ENCODE data around the gene CHD6.

Gene CHD6

GRCh38 chr20:41615110-41615509 lies 3.1 kb downstream of the CHD6 start:
- H3K36me3 Mint-ChIP-seq (ENCODE audit: low read depth), result no peaks in the 10 kb centered on the region
- peaks cover 7% of the 10 kb centered on the region for H3K27me3 Mint-ChIP-seq (ENCODE audit: low read depth)
- H3K9me3 Mint-ChIP-seq, result no peaks in the 10 kb centered on the region
- H3K4me1 Mint-ChIP-seq (ENCODE audit: low read depth), result peaks cover 29% of the 10 kb centered on the region
- no peak overlapping the region for H3K4me3 Mint-ChIP-seq
- no peak overlapping the region for H3K27ac Mint-ChIP-seq

GRCh38 chr20:41613321-41613720 lies 4.9 kb downstream of the CHD6 start:
- Mint-ChIP-seq H3K27ac (no peak overlapping the region), H3K36me3 (ENCODE audit: low read depth) (no peaks in the 10 kb centered on the region), H3K4me3 (no peak overlapping the region), H3K27me3 (ENCODE audit: low read depth) (no peaks in the 10 kb centered on the region), H3K4me1 (ENCODE audit: low read depth) (peaks cover 32% of the 10 kb centered on the region), H3K9me3 (no peaks in the 10 kb centered on the region)

GRCh38 chr20:41609474-41609873 lies 8.7 kb downstream of the CHD6 start:
- no peaks in the 10 kb centered on the region for H3K9me3 Mint-ChIP-seq
- peaks cover 15% of the 10 kb centered on the region for H3K4me1 Mint-ChIP-seq (ENCODE audit: low read depth)
- H3K4me3 Mint-ChIP-seq, result no peak overlapping the region
- no peaks in the 10 kb centered on the region for H3K36me3 Mint-ChIP-seq (ENCODE audit: low read depth)
- H3K27me3 Mint-ChIP-seq (ENCODE audit: low read depth), result no peaks in the 10 kb centered on the region
- H3K27ac Mint-ChIP-seq, result no peak overlapping the region

GRCh38 chr20:41608606-41609005 lies 9.6 kb downstream of the CHD6 start:
- H3K4me3 Mint-ChIP-seq, result no peak overlapping the region
- no peaks in the 10 kb centered on the region for H3K9me3 Mint-ChIP-seq
- H3K36me3 Mint-ChIP-seq (ENCODE audit: low read depth), result no peaks in the 10 kb centered on the region
- H3K27ac Mint-ChIP-seq, result no peak overlapping the region
- H3K27me3 Mint-ChIP-seq (ENCODE audit: low read depth), result no peaks in the 10 kb centered on the region
- peaks cover 15% of the 10 kb centered on the region for H3K4me1 Mint-ChIP-seq (ENCODE audit: low read depth)

GRCh38 chr20:41607791-41608190 lies 10.4 kb downstream of the CHD6 start:
- no peak overlapping the region for H3K27ac Mint-ChIP-seq
- H3K27me3 Mint-ChIP-seq (ENCODE audit: low read depth), result no peaks in the 10 kb centered on the region
- peaks cover 13% of the 10 kb centered on the region for H3K4me1 Mint-ChIP-seq (ENCODE audit: low read depth)
- H3K36me3 Mint-ChIP-seq (ENCODE audit: low read depth), result no peaks in the 10 kb centered on the region
- H3K9me3 Mint-ChIP-seq, result no peaks in the 10 kb centered on the region
- H3K4me3 Mint-ChIP-seq, result no peak overlapping the region

- Mint-ChIP-seq H3K27ac (no peak overlapping the region), H3K27me3 (ENCODE audit: low read depth) (no peaks in the 10 kb centered on the region), H3K4me1 (ENCODE audit: low read depth) (peaks cover 8% of the 10 kb centered on the region), H3K4me3 (no peak overlapping the region), H3K36me3 (ENCODE audit: low read depth) (peaks cover 20% of the 10 kb centered on the region), H3K9me3 (peaks cover 34% of the 10 kb centered on the region)
Observed at GRCh38 chr20:41604002-41604401, 14.2 kb downstream of the CHD6 start.

GRCh38 chr20:41601742-41602141 lies 16.4 kb downstream of the CHD6 start:
- no peaks in the 10 kb centered on the region for H3K27me3 Mint-ChIP-seq (ENCODE audit: low read depth)
- H3K27ac Mint-ChIP-seq, result no peak overlapping the region
- peaks cover 55% of the 10 kb centered on the region for H3K9me3 Mint-ChIP-seq
- peaks cover 22% of the 10 kb centered on the region for H3K36me3 Mint-ChIP-seq (ENCODE audit: low read depth)
- no peaks in the 10 kb centered on the region for H3K4me1 Mint-ChIP-seq (ENCODE audit: low read depth)
- H3K4me3 Mint-ChIP-seq, result no peak overlapping the region

GRCh38 chr20:41600926-41601631 lies 17.1 kb downstream of the CHD6 start:
- no peaks in the 10 kb centered on the region for H3K4me1 Mint-ChIP-seq (ENCODE audit: low read depth)
- peaks cover 61% of the 10 kb centered on the region for H3K9me3 Mint-ChIP-seq

GRCh38 chr20:41599699-41600104 lies 18.5 kb downstream of the CHD6 start:
- Mint-ChIP-seq H3K27ac (no peak overlapping the region), H3K9me3 (peaks cover 72% of the 10 kb centered on the region), H3K27me3 (ENCODE audit: low read depth) (no peaks in the 10 kb centered on the region), H3K36me3 (ENCODE audit: low read depth) (peaks cover 34% of the 10 kb centered on the region), H3K4me1 (ENCODE audit: low read depth) (no peaks in the 10 kb centered on the region), H3K4me3 (no peak overlapping the region)

More at GRCh38 chr20:41600926-41601631, 17.1 kb downstream of the CHD6 start:
- H3K4me3 Mint-ChIP-seq, result no peak overlapping the region
- no peak overlapping the region for H3K27ac Mint-ChIP-seq
- peaks cover 28% of the 10 kb centered on the region for H3K36me3 Mint-ChIP-seq (ENCODE audit: low read depth)
- H3K27me3 Mint-ChIP-seq (ENCODE audit: low read depth), result no peaks in the 10 kb centered on the region

GRCh38 chr20:41598719-41599118 lies 19.5 kb downstream of the CHD6 start:
- H3K27ac Mint-ChIP-seq, result no peak overlapping the region
- H3K4me1 Mint-ChIP-seq (ENCODE audit: low read depth), result no peaks in the 10 kb centered on the region
- peaks cover 41% of the 10 kb centered on the region for H3K36me3 Mint-ChIP-seq (ENCODE audit: low read depth)
- no peak overlapping the region for H3K4me3 Mint-ChIP-seq
- no peaks in the 10 kb centered on the region for H3K27me3 Mint-ChIP-seq (ENCODE audit: low read depth)
- H3K9me3 Mint-ChIP-seq, result peaks cover 80% of the 10 kb centered on the region

- no peaks in the 10 kb centered on the region for H3K4me1 Mint-ChIP-seq (ENCODE audit: low read depth)
- peaks cover 29% of the 10 kb centered on the region for H3K36me3 Mint-ChIP-seq (ENCODE audit: low read depth)
- H3K9me3 Mint-ChIP-seq, result peaks cover 65% of the 10 kb centered on the region
- no peak overlapping the region for H3K4me3 Mint-ChIP-seq
- no peak overlapping the region for H3K27ac Mint-ChIP-seq
- no peaks in the 10 kb centered on the region for H3K27me3 Mint-ChIP-seq (ENCODE audit: low read depth)
Observed at GRCh38 chr20:41594514-41595322, 23.5 kb downstream of the CHD6 start.

GRCh38 chr20:41592516-41593216 lies 25.5 kb downstream of the CHD6 start:
- Mint-ChIP-seq H3K27me3 (ENCODE audit: low read depth) (no peaks in the 10 kb centered on the region), H3K9me3 (peaks cover 53% of the 10 kb centered on the region), H3K27ac (no peak overlapping the region), H3K4me3 (no peak overlapping the region), H3K4me1 (ENCODE audit: low read depth) (no peaks in the 10 kb centered on the region), H3K36me3 (ENCODE audit: low read depth) (peaks cover 30% of the 10 kb centered on the region)

- H3K4me1 Mint-ChIP-seq (ENCODE audit: low read depth), result no peaks in the 10 kb centered on the region
- peaks cover 42% of the 10 kb centered on the region for H3K9me3 Mint-ChIP-seq
- no peak overlapping the region for H3K4me3 Mint-ChIP-seq
- H3K27ac Mint-ChIP-seq, result no peak overlapping the region
- no peaks in the 10 kb centered on the region for H3K27me3 Mint-ChIP-seq (ENCODE audit: low read depth)
- peaks cover 29% of the 10 kb centered on the region for H3K36me3 Mint-ChIP-seq (ENCODE audit: low read depth)
Observed at GRCh38 chr20:41587956-41588355, 30.2 kb downstream of the CHD6 start.

- Mint-ChIP-seq H3K4me1 (ENCODE audit: low read depth) (no peaks in the 10 kb centered on the region), H3K27ac (no peak overlapping the region), H3K36me3 (ENCODE audit: low read depth) (peaks cover 29% of the 10 kb centered on the region), H3K27me3 (ENCODE audit: low read depth) (no peaks in the 10 kb centered on the region), H3K9me3 (peaks cover 42% of the 10 kb centered on the region), H3K4me3 (no peak overlapping the region)
Observed at GRCh38 chr20:41587523-41587922, 30.7 kb downstream of the CHD6 start.

- Mint-ChIP-seq H3K4me3 (no peak overlapping the region), H3K9me3 (peaks cover 42% of the 10 kb centered on the region), H3K4me1 (ENCODE audit: low read depth) (no peaks in the 10 kb centered on the region), H3K27me3 (ENCODE audit: low read depth) (no peaks in the 10 kb centered on the region), H3K36me3 (ENCODE audit: low read depth) (peaks cover 29% of the 10 kb centered on the region), H3K27ac (no peak overlapping the region)
Observed at GRCh38 chr20:41586772-41587171, 31.4 kb downstream of the CHD6 start.

All from T-helper 1 cell treated with Interleukin-12 subunit alpha and Interleukin-12 subunit beta and Interleukin-4 antibody, amounts not matched to agents 30 μg/mL and 1 μg/mL, for 36 hours (primary cell).